Activated naive CD4-positive, alpha-beta T cell treated with anti-CD3 and anti-CD28 coated beads, Interleukin-2, amount 10 ng/mL, durations not matched to agents 7 days and 5 days (primary cell): ENCODE results near the gene OSTN.

Experiments used
- CTCF ChIA-PET: fragments of 350-600 bp; sonication (Branson Sonifier 250); formaldehyde crosslinking; loops from one replicate; lab custom pipeline; 2021; ENCODE audit warnings: antibody characterized with exemption; lab: Charles Lee
- DNase-seq: peaks from one replicate; pipeline ENCODE4 v3.0.0-alpha.2; 2020
- H3K27ac Mint-ChIP-seq: one replicate; pipeline ENCODE4 v1.8.0; 2021; ENCODE audit warnings: mild to moderate bottlenecking, moderate library complexity, mixed read lengths
- H3K27me3 Mint-ChIP-seq: one replicate; pipeline ENCODE4 v1.8.0; 2021; ENCODE audit warnings: mild to moderate bottlenecking, mixed read lengths
- H3K36me3 Mint-ChIP-seq: one replicate; pipeline ENCODE4 v1.8.0; 2021; ENCODE audit warnings: mixed read lengths
- H3K4me1 Mint-ChIP-seq: one replicate; pipeline ENCODE4 v1.8.0; 2021; ENCODE audit warnings: mixed read lengths
- H3K4me3 Mint-ChIP-seq: one replicate; pipeline ENCODE4 v1.8.0; 2021; ENCODE audit warnings: mild to moderate bottlenecking, moderate library complexity, mixed read lengths
- H3K9me3 Mint-ChIP-seq: one replicate; pipeline ENCODE4 v1.8.0; 2021; ENCODE audit warnings: mixed read lengths

Gene OSTN

GRCh38 chr3:191197761-191198306 is 1.2 kb upstream of the OSTN start:
- CTCF ChIA-PET: interaction anchor here (0.5 kb wide), 1 partner anchor 219 kb away, joined by 4 read pairs; no protein-coding TSS in a partner anchor
- no peak for DNase-seq

GRCh38 chr3:191198480-191198879 is 561 bp upstream of the OSTN start:
- CTCF ChIA-PET: no interaction called here
- Mint-ChIP-seq H3K4me1 (no peaks in the 10 kb centered on the region), H3K4me3 (no peak overlapping the region), H3K36me3 (no peaks in the 10 kb centered on the region), H3K9me3 (no peaks in the 10 kb centered on the region), H3K27ac (no peak overlapping the region), H3K27me3 (no peaks in the 10 kb centered on the region)
- no peak for DNase-seq

More at GRCh38 chr3:191197761-191198306, 1.2 kb upstream of the OSTN start:
- Mint-ChIP-seq H3K27ac (no peak overlapping the region), H3K36me3 (no peaks in the 10 kb centered on the region), H3K4me3 (no peak overlapping the region), H3K27me3 (no peaks in the 10 kb centered on the region), H3K9me3 (no peaks in the 10 kb centered on the region), H3K4me1 (no peaks in the 10 kb centered on the region)

- no peak for DNase-seq
- Mint-ChIP-seq H3K4me3 (no peak overlapping the region), H3K36me3 (no peaks in the 10 kb centered on the region), H3K4me1 (no peaks in the 10 kb centered on the region), H3K27ac (no peak overlapping the region), H3K9me3 (peaks cover 3% of the 10 kb centered on the region), H3K27me3 (no peaks in the 10 kb centered on the region)
- CTCF ChIA-PET: interaction anchor here (0.6 kb wide), 1 partner anchor 885 kb away, joined by 3 read pairs; no protein-coding TSS in a partner anchor
These were observed 11.0 kb downstream of the OSTN start for GRCh38 chr3:191210032-191210431.

GRCh38 chr3:191216510-191216909 is 17.5 kb downstream of the OSTN start:
- no peak overlapping the region for H3K4me3 Mint-ChIP-seq
- no peaks in the 10 kb centered on the region for H3K36me3 Mint-ChIP-seq
- peaks cover 5% of the 10 kb centered on the region for H3K9me3 Mint-ChIP-seq
- CTCF ChIA-PET: no interaction called here
- H3K4me1 Mint-ChIP-seq: no peaks in the 10 kb centered on the region
- H3K27ac Mint-ChIP-seq: no peak overlapping the region
- DNase-seq: no peak
- H3K27me3 Mint-ChIP-seq: no peaks in the 10 kb centered on the region

- Mint-ChIP-seq H3K27ac (no peak overlapping the region), H3K36me3 (no peaks in the 10 kb centered on the region), H3K27me3 (no peaks in the 10 kb centered on the region), H3K4me3 (no peak overlapping the region), H3K9me3 (peaks cover 5% of the 10 kb centered on the region), H3K4me1 (no peaks in the 10 kb centered on the region)
- DNase-seq: no peak
- CTCF ChIA-PET: no interaction called here
These were observed 18.3 kb downstream of the OSTN start for GRCh38 chr3:191217301-191217700.

- H3K9me3 Mint-ChIP-seq: peaks cover 2% of the 10 kb centered on the region
- H3K27me3 Mint-ChIP-seq: no peaks in the 10 kb centered on the region
- no peaks in the 10 kb centered on the region for H3K36me3 Mint-ChIP-seq
- DNase-seq: no peak
- H3K4me3 Mint-ChIP-seq: no peak overlapping the region
- CTCF ChIA-PET: no interaction called here
- no peaks in the 10 kb centered on the region for H3K4me1 Mint-ChIP-seq
- H3K27ac Mint-ChIP-seq: no peak overlapping the region
These were observed 21.9 kb downstream of the OSTN start for GRCh38 chr3:191220908-191221307.

- no peak overlapping the region for H3K27ac Mint-ChIP-seq
- no peaks in the 10 kb centered on the region for H3K4me1 Mint-ChIP-seq
- CTCF ChIA-PET: no interaction called here
- H3K4me3 Mint-ChIP-seq: no peak overlapping the region
- H3K36me3 Mint-ChIP-seq: no peaks in the 10 kb centered on the region
- no peak for DNase-seq
- peaks cover 2% of the 10 kb centered on the region for H3K9me3 Mint-ChIP-seq
- no peaks in the 10 kb centered on the region for H3K27me3 Mint-ChIP-seq
These were observed 22.6 kb downstream of the OSTN start for GRCh38 chr3:191221638-191222037.

- Mint-ChIP-seq H3K4me3 (no peak overlapping the region), H3K9me3 (no peaks in the 10 kb centered on the region), H3K27ac (no peak overlapping the region), H3K36me3 (no peaks in the 10 kb centered on the region), H3K4me1 (no peaks in the 10 kb centered on the region), H3K27me3 (no peaks in the 10 kb centered on the region)
- CTCF ChIA-PET: no interaction called here
- DNase-seq: no peak
These were observed 28.5 kb downstream of the OSTN start for GRCh38 chr3:191227541-191227940.

- no peak overlapping the region for H3K4me3 Mint-ChIP-seq
- DNase-seq: no peak
- H3K27me3 Mint-ChIP-seq: no peaks in the 10 kb centered on the region
- no peaks in the 10 kb centered on the region for H3K4me1 Mint-ChIP-seq
- no peaks in the 10 kb centered on the region for H3K9me3 Mint-ChIP-seq
- CTCF ChIA-PET: no interaction called here
- H3K36me3 Mint-ChIP-seq: no peaks in the 10 kb centered on the region
- H3K27ac Mint-ChIP-seq: no peak overlapping the region
These were observed 35.2 kb downstream of the OSTN start for GRCh38 chr3:191234216-191234615.

GRCh38 chr3:191235331-191236314 is 36.6 kb downstream of the OSTN start:
- H3K9me3 Mint-ChIP-seq: no peaks in the 10 kb centered on the region
- CTCF ChIA-PET: no interaction called here
- H3K4me3 Mint-ChIP-seq: no peak overlapping the region
- no peaks in the 10 kb centered on the region for H3K36me3 Mint-ChIP-seq
- no peaks in the 10 kb centered on the region for H3K27me3 Mint-ChIP-seq
- no peak overlapping the region for H3K27ac Mint-ChIP-seq
- no peaks in the 10 kb centered on the region for H3K4me1 Mint-ChIP-seq
- DNase-seq: no peak

- no peaks in the 10 kb centered on the region for H3K27me3 Mint-ChIP-seq
- no peaks in the 10 kb centered on the region for H3K36me3 Mint-ChIP-seq
- no peaks in the 10 kb centered on the region for H3K4me1 Mint-ChIP-seq
- DNase-seq: no peak
- no peaks in the 10 kb centered on the region for H3K9me3 Mint-ChIP-seq
- no peak overlapping the region for H3K4me3 Mint-ChIP-seq
- CTCF ChIA-PET: no interaction called here
- no peak overlapping the region for H3K27ac Mint-ChIP-seq
These were observed 37.6 kb downstream of the OSTN start for GRCh38 chr3:191236646-191237045.

GRCh38 chr3:191237047-191237882 is 38.2 kb downstream of the OSTN start:
- Mint-ChIP-seq H3K27me3 (no peaks in the 10 kb centered on the region), H3K9me3 (no peaks in the 10 kb centered on the region), H3K4me1 (no peaks in the 10 kb centered on the region), H3K36me3 (no peaks in the 10 kb centered on the region), H3K27ac (no peak overlapping the region), H3K4me3 (no peak overlapping the region)
- no peak for DNase-seq
- CTCF ChIA-PET: no interaction called here

GRCh38 chr3:191238321-191238817 is 39.3 kb downstream of the OSTN start:
- H3K27ac Mint-ChIP-seq: no peak overlapping the region
- CTCF ChIA-PET: no interaction called here
- H3K4me3 Mint-ChIP-seq: no peak overlapping the region
- DNase-seq: no peak
- no peaks in the 10 kb centered on the region for H3K9me3 Mint-ChIP-seq
- H3K27me3 Mint-ChIP-seq: no peaks in the 10 kb centered on the region
- no peaks in the 10 kb centered on the region for H3K4me1 Mint-ChIP-seq
- H3K36me3 Mint-ChIP-seq: no peaks in the 10 kb centered on the region

GRCh38 chr3:191239407-191240031 is 40.5 kb downstream of the OSTN start:
- H3K27ac Mint-ChIP-seq: no peak overlapping the region
- no peaks in the 10 kb centered on the region for H3K36me3 Mint-ChIP-seq
- CTCF ChIA-PET: no interaction called here
- H3K4me1 Mint-ChIP-seq: no peaks in the 10 kb centered on the region
- H3K9me3 Mint-ChIP-seq: no peaks in the 10 kb centered on the region
- H3K27me3 Mint-ChIP-seq: no peaks in the 10 kb centered on the region
- H3K4me3 Mint-ChIP-seq: no peak overlapping the region
- DNase-seq: no peak
